K562 (cell line): ENCODE results near the gene EIF4E1B. TPM values are rescaled to one million over a fixed set of nuclear protein-coding genes. Genes with fewer than 3 reads are reported as not detected.

Experiments used
- ARID4B ChIP-seq: sonication (generic); formaldehyde crosslinking; IDR thresholded peaks from 2 replicates; pipeline ENCODE4 v1.8.0; 2022; ENCODE audit warnings: mild to moderate bottlenecking, missing genetic modification reagents
- BRF2 ChIP-seq: IDR thresholded peaks from 3 replicates; pipeline ENCODE4 v1.6.1; 2011; ENCODE audit warnings: borderline replicate concordance, mild to moderate bottlenecking; ENCODE audit not compliant: insufficient read length, insufficient read depth
- FOXJ2 ChIP-seq: fragments of 200-800 bp; sonication (Bioruptor generic); IDR thresholded peaks from 2 replicates; pipeline ENCODE4 v1.6.1; 2016; ENCODE audit warnings: missing genetic modification characterization, missing compliant biosample characterization
- GATAD2B ChIP-seq: fragments of 450-650 bp; IDR thresholded peaks from 2 replicates; pipeline ENCODE4 v1.6.1; 2017; ENCODE audit warnings: mild to moderate bottlenecking, borderline replicate concordance
- HSF4 ChIP-seq: fragments of 250-450 bp; sonication (Bioruptor Pico); IDR thresholded peaks from 2 replicates; pipeline ENCODE4 v2.1.2; 2022; ENCODE audit warnings: mild to moderate bottlenecking, moderate library complexity, borderline replicate concordance
- JUNB ChIP-seq: fragments of 450-650 bp; formaldehyde crosslinking; conservative IDR thresholded peaks from 2 replicates; pipeline ENCODE4 v1.4.0; 2020; ENCODE audit warnings: mild to moderate bottlenecking
- JUND ChIP-seq, 2 experiments: IDR thresholded peaks; 2 replicates in 1 of 2; 3 replicates in 1 of 2; pipeline ENCODE4 v1.6.1; 2011; ENCODE audit warnings: borderline replicate concordance in 2 of 2, low read depth in 2 of 2, low read length in 2 of 2, improper control_type of control experiment in 1 of 2, missing biosample characterization in 1 of 2, missing genetic modification characterization in 1 of 2, missing genetic modification reagents in 1 of 2
- KDM4B ChIP-seq, 2 experiments: fragments of 450-650 bp in 1 of 2; sonication (generic) in 1 of 2; IDR thresholded peaks; 2 replicates each; pipeline ENCODE4 v1.6.1; 2016 to 2017; ENCODE audit warnings: borderline replicate concordance in 2 of 2, antibody characterized with exemption in 1 of 2, low read depth in 1 of 2, mild to moderate bottlenecking in 1 of 2
- KLF6 ChIP-seq: fragments of 250-450 bp; sonication (Bioruptor Pico); IDR thresholded peaks from 2 replicates; pipeline ENCODE4 v1.4.0; 2020; ENCODE audit warnings: mild to moderate bottlenecking, moderate library complexity, borderline replicate concordance
- MED1 ChIP-seq: sonication (generic); formaldehyde crosslinking; IDR thresholded peaks from 2 replicates; pipeline ENCODE4 v1.8.1; 2023; ENCODE audit warnings: missing genetic modification reagents, borderline replicate concordance
- MEIS2 ChIP-seq: fragments of 450-650 bp; IDR thresholded peaks from 2 replicates; pipeline ENCODE4 v1.6.1; 2014; ENCODE audit warnings: mild to moderate bottlenecking; ENCODE audit not compliant: partially characterized antibody
- NONO ChIP-seq, 2 experiments: fragments of 200-400 bp in 1 of 2; fragments of 450-650 bp in 1 of 2; formaldehyde crosslinking in 1 of 2; IDR thresholded peaks; 2 replicates each; pipeline ENCODE4 v1.6.1; 2017; ENCODE audit warnings: low read depth in 2 of 2, mild to moderate bottlenecking in 2 of 2, moderate library complexity in 2 of 2, low read length in 1 of 2
- OTX1 ChIP-seq: fragments of 450-650 bp; formaldehyde crosslinking; IDR thresholded peaks from 2 replicates; pipeline ENCODE4 v1.4.0; 2022; ENCODE audit warnings: mild to moderate bottlenecking
- POLR2AphosphoS5 ChIP-seq: IDR thresholded peaks from 2 replicates; pipeline ENCODE4 v1.6.1; 2011; ENCODE audit warnings: mild to moderate bottlenecking, low read depth, low read length, moderate library complexity; ENCODE audit not compliant: control insufficient read depth, insufficient read depth
- PRMT5 ChIP-seq: sonication (generic); formaldehyde crosslinking; IDR thresholded peaks from 2 replicates; pipeline ENCODE4 v1.5.0; 2020; ENCODE audit warnings: missing genetic modification reagents
- SIN3A ChIP-seq, 2 experiments: fragments of 150-350 bp in 1 of 2; IDR thresholded peaks; 2 replicates each; pipeline ENCODE4 v1.6.1; 2011 to 2016; ENCODE audit warnings: borderline replicate concordance in 2 of 2, low read depth in 2 of 2, low read length in 2 of 2, mild to moderate bottlenecking in 2 of 2, moderate library complexity in 2 of 2; ENCODE audit not compliant: control insufficient read depth in 1 of 2
- XRCC4 ChIP-seq: IDR thresholded peaks from one replicate; pipeline ENCODE4 v1.6.1; 2011; ENCODE audit not compliant: insufficient read depth, insufficient read length; ENCODE audit errors: extremely low read depth
- ZNF133 ChIP-seq: fragments of 250-450 bp; sonication (Bioruptor Pico); IDR thresholded peaks from 2 replicates; pipeline ENCODE4 v1.4.0; 2020; ENCODE audit warnings: mild to moderate bottlenecking
- ZNF311 ChIP-seq: fragments of 250-450 bp; sonication (Bioruptor Pico); IDR thresholded peaks from 2 replicates; pipeline ENCODE4 v1.4.0; 2020; ENCODE audit warnings: mild to moderate bottlenecking, moderate library complexity
- ZNF639 ChIP-seq, 2 experiments: fragments of 200-800 bp in 1 of 2; sonication (Bioruptor generic) in 1 of 2; sonication (generic) in 1 of 2; formaldehyde crosslinking in 1 of 2; IDR thresholded peaks in 1 of 2; conservative IDR thresholded peaks in 1 of 2; 2 replicates each; pipeline versions ENCODE4 v1.5.0 to v1.6.1; 2016 to 2020; ENCODE audit warnings: missing compliant biosample characterization in 1 of 2, missing genetic modification characterization in 1 of 2, missing genetic modification reagents in 1 of 2
- polyA plus RNA-seq, 8 experiments: library from polyadenylated mRNA; depleted of rRNA in 4 of 8; stranded (reverse) in 5 of 8; unstranded in 3 of 8; fragments of >200 nt; fragmentation: Nextera tagmentation in 2 of 8; fragmentation: Illumina TruSeq in 1 of 8; extraction: Ambion mirVana in 2 of 8; extraction: Trizol in 1 of 8; gene quantifications; 2 replicates each; pipeline versions ENCODE4 v1.2.1 to v1.2.3, GENCODE V29; 2011 to 2014; ENCODE audit warnings: inconsistent platforms in 1 of 8, missing spikeins in 1 of 8
- total RNA-seq, 7 experiments: library from RNA; depleted of rRNA in 6 of 7; stranded (reverse); fragments of >200 nt in 6 of 7; fragmentation: Illumina TruSeq in 2 of 7; extraction: Trizol in 2 of 7; gene quantifications; 2 replicates each; pipeline versions ENCODE4 v1.2.1 to v1.2.3, GENCODE V29; 2011 to 2021; ENCODE audit warnings: low replicate concordance in 1 of 7

Gene EIF4E1B
- total and polyA plus RNA-seq, 9 of the 15 experiments (the other 6 are each of a cell fraction or from before 2014, with no cell fraction given): not detected

GRCh38 chr5:176676361-176676824 lies 45.9 kb downstream of the EIF4E1B start (continued):
- no peak for TF ChIP-seq BRF2
- no peak for TF ChIP-seq NONO (IDR thresholded peaks at IDR 0.05; ENCODE audit: low read depth in 2 of 2, low read length in 1 of 2)
- TF ChIP-seq MEIS2: peak; percentile 22
- no peak for TF ChIP-seq KDM4B (IDR thresholded peaks at IDR 0.05; ENCODE audit: borderline replicate concordance in 2 of 2, low read depth in 1 of 2)
- no peak for TF ChIP-seq FOXJ2 (tag)
- TF ChIP-seq PRMT5: no peak
- TF ChIP-seq HSF4: no peak
- TF ChIP-seq ZNF133: no peak
- TF ChIP-seq XRCC4: no peak
- TF ChIP-seq JUNB (CRISPR knock-in tag): no peak
- TF ChIP-seq ARID4B (CRISPR knock-in tag): no peak
- no peak for TF ChIP-seq SIN3A (IDR thresholded peaks at IDR 0.05; ENCODE audit: borderline replicate concordance in 2 of 2, control insufficient read depth in 1 of 2, low read depth in 2 of 2, low read length in 2 of 2)
- no peak for TF ChIP-seq OTX1 (CRISPR knock-in tag)
- no peak for TF ChIP-seq KLF6 (CRISPR knock-in tag)
- TF ChIP-seq ZNF311 (CRISPR knock-in tag): no peak
- no peak for TF ChIP-seq POLR2AphosphoS5
- TF ChIP-seq MED1: no peak
- no peak for TF ChIP-seq ZNF639 (CRISPR knock-in tag; conservative IDR thresholded peaks at IDR 0.05 in 1 of 2, IDR thresholded peaks at IDR 0.05 in 1 of 2)
- TF ChIP-seq JUND (IDR thresholded peaks at IDR 0.05; ENCODE audit: borderline replicate concordance, low read depth, low read length): peak; percentile 52; the same call in 1 of the 2 replicates
- TF ChIP-seq JUND (tag; IDR thresholded peaks at IDR 0.05; ENCODE audit: borderline replicate concordance, low read depth, low read length): no peak
- no peak for TF ChIP-seq GATAD2B
